ENCODE data around the gene HECTD4.

DNA sequence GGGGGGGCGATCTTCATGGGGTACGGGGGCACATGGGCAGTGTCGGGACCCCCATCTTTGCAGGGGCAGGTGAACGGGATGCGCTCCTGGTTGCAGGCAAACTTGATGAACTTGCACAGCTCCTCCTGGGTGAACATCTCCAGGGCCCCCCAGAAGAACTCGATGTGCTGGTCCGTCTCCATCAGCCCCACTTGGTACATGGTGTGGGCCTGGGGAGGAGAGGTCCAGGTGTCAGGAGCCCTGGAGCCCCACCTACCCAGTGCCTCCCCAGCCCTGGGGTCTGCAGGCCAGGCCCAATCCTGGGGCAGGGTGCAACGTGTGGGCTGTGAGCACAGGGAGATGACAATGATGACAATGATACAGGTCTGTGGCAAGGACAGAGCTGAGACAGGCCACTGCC lies 219.2 kb downstream of the HECTD4 start:
- TF ChIP-seq POLR2AphosphoS5 (IDR thresholded peaks at IDR 0.05; ENCODE audit: control insufficient read depth, insufficient read depth, low read depth, low read length) (no peak), L3MBTL2 (IDR thresholded peaks at IDR 0.05) (no peak), RB1 (IDR thresholded peaks at IDR 0.05; ENCODE audit: low read depth) (no peak), POLR2H (tag; IDR thresholded peaks at IDR 0.05; ENCODE audit: low read depth) (no peak), ILK (tag; IDR thresholded peaks at IDR 0.05; ENCODE audit: borderline replicate concordance, low read depth) (no peak)
- TF ChIP-seq, protein P1, sequence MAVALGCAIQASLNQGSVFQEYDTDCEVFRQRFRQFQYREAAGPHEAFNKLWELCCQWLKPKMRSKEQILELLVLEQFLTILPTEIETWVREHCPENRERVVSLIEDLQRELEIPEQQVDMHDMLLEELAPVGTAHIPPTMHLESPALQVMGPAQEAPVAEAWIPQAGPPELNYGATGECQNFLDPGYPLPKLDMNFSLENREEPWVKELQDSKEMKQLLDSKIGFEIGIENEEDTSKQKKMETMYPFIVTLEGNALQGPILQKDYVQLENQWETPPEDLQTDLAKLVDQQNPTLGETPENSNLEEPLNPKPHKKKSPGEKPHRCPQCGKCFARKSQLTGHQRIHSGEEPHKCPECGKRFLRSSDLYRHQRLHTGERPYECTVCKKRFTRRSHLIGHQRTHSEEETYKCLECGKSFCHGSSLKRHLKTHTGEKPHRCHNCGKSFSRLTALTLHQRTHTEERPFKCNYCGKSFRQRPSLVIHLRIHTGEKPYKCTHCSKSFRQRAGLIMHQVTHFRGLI (CRISPR knock-in tag; IDR thresholded peaks at IDR 0.05) = no peak
- TF ChIP-seq, protein P2, sequence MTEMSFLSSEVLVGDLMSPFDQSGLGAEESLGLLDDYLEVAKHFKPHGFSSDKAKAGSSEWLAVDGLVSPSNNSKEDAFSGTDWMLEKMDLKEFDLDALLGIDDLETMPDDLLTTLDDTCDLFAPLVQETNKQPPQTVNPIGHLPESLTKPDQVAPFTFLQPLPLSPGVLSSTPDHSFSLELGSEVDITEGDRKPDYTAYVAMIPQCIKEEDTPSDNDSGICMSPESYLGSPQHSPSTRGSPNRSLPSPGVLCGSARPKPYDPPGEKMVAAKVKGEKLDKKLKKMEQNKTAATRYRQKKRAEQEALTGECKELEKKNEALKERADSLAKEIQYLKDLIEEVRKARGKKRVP (CRISPR knock-in tag; IDR thresholded peaks at IDR 0.05) = no peak
- TF ChIP-seq, protein P3, sequence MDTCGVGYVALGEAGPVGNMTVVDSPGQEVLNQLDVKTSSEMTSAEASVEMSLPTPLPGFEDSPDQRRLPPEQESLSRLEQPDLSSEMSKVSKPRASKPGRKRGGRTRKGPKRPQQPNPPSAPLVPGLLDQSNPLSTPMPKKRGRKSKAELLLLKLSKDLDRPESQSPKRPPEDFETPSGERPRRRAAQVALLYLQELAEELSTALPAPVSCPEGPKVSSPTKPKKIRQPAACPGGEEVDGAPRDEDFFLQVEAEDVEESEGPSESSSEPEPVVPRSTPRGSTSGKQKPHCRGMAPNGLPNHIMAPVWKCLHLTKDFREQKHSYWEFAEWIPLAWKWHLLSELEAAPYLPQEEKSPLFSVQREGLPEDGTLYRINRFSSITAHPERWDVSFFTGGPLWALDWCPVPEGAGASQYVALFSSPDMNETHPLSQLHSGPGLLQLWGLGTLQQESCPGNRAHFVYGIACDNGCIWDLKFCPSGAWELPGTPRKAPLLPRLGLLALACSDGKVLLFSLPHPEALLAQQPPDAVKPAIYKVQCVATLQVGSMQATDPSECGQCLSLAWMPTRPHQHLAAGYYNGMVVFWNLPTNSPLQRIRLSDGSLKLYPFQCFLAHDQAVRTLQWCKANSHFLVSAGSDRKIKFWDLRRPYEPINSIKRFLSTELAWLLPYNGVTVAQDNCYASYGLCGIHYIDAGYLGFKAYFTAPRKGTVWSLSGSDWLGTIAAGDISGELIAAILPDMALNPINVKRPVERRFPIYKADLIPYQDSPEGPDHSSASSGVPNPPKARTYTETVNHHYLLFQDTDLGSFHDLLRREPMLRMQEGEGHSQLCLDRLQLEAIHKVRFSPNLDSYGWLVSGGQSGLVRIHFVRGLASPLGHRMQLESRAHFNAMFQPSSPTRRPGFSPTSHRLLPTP (IDR thresholded peaks at IDR 0.05; ENCODE audit: borderline replicate concordance, extremely low read depth, insufficient read length) = no peak

All from K562 (cell line).